GM19239 (cell line): ENCODE results near the gene RPS3.
A peak's percentile ranks its signal among the peaks of the same experiment; 100 is the strongest.
"Not testable (repeated sequence)": the region's sequence is repeated elsewhere in the genome, so short reads cannot be mapped to it uniquely, and the experiment has no call there.

Source experiments
- DNase-seq: peaks from one replicate; pipeline ENCODE4 v3.0.0; 2011; ENCODE audit warnings: low spot score; ENCODE audit not compliant: insufficient read length
- FAIRE-seq: peaks from 2 replicates; lab custom pipeline; 2011; peaks lifted over from hg19 to GRCh38; lab: Jason Lieb, UNC

RPS3 gene

DNA sequence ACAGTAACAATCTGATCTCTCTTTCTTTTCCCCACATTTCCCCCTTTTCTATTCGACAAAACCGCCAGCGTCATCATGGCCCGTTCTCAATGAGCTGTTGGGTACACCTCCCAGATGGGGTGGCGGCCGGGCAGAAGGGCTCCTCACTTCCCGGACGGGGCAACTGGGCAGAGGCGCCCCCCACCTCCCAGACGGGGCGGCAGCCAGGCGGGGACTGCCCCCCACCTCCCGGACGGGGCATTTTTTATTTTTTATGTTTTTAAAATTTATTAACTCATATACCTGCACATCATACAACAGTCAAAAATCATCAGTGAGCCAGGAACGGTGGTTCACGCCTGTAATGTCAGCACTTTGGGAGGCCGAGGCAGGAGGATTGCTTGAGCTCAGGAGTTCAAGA lies 20.5 kb upstream of the RPS3 start:
- not testable (repeated sequence) for DNase-seq, FAIRE-seq

DNA sequence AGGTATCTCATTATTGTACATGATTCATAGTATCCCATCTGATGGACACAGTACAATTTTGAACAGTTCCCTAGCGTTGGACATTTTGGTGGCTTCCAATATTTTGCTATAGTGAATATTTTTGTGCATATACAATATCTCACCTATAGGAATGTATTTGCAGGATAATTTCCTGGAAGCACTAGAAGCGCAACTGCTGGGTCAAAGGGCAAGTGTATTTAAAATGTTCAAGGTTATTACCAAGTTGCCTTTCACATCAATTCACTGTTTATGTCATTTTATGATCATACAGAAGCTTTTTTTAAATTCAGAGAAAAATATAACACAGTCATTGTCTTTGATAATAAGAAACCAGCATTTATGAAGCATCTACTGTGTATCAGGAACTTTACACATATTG lies 19.1 kb upstream of the RPS3 start:
- FAIRE-seq, result no peak

DNA sequence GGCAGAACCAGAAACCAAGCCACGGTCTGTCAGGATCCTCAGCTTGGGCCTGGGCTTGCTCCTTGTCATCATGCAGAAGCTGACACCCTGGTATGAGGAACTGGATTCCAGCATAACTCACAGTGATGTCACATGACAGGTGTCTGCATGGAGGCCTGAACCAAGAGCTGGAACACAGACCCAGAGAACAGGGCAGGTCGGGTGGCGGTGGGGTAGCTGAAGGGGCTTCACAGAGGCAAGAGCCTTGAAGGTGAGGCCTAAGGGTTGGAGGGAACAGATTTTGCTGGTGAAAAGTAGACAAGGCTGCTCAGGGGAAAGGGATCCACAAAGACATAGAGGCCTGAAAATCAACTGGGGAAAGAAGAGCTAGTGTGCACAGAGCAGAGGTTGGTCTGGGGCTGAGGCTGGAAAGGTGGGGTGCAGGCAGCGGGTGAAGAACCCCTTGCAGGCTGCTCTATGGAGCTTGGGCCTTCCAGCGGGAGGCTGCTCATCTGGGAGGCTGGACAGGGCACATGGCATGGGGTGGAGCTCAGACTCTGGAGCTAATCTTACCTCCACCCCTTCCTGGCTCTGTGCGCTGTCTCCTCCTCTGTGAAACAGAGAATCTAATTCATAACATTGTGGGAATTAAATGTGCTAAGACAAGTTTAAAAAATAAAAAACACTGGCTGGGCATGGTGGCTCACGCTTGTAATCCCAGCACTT lies 18.4 kb upstream of the RPS3 start:
- no peak for FAIRE-seq
- DNase-seq, result no peak

More for the DNA sequence above, 19.1 kb upstream of the RPS3 start:
- DNase-seq, result no peak

DNA sequence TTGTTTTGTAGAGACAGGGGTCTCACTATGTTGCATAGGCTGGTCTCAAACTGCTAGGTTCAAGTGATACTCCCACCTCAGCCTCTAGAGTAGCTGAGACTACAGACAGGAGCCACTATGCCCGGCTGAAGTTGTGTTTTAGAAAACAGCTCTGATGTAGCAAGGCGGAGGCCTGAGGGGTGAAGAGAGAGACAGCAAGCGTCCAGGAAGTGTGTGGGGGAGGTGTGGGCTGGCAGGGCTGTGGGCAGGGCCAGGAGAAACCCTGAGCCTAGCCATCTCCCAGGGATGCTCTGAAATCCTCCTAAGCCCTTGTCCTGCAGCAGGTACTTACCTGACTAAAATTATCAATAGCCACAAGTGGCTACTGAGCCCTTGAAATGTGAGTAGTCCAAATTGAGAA lies 16.1 kb upstream of the RPS3 start:
- FAIRE-seq, result no peak
- no peak for DNase-seq

DNA sequence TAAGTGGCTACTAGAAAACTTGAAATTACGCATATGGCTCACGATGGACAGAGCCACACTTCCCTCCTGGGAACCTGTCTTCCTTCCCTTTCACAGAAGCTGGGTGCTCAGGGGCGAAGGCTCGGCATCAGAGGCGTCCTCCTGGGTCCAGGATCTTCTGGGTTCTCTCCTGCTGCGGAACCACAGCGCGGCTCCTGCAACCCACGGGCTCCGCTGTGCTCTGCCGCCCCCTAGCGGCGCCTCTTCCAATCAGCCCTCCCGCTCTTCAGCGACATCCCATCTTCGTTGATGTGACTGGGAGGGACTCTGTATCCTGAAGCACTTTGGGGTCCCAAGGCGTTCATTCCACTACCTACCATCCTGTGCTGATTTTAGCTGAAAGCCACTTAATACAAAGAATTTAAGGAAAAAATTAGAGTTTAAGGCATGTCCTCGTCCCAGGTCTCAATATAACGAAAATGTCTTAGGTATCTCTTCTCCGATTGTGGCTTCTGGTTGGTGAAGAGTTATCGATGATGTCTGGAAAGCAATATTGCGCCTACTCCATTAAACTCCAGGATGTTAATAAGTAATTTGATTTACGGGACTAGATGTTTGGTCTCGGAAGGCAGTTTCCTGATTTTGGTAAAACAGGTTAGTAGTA lies 14.8 kb upstream of the RPS3 start:
- peak; percentile 78 for DNase-seq
- FAIRE-seq, result no peak

DNA sequence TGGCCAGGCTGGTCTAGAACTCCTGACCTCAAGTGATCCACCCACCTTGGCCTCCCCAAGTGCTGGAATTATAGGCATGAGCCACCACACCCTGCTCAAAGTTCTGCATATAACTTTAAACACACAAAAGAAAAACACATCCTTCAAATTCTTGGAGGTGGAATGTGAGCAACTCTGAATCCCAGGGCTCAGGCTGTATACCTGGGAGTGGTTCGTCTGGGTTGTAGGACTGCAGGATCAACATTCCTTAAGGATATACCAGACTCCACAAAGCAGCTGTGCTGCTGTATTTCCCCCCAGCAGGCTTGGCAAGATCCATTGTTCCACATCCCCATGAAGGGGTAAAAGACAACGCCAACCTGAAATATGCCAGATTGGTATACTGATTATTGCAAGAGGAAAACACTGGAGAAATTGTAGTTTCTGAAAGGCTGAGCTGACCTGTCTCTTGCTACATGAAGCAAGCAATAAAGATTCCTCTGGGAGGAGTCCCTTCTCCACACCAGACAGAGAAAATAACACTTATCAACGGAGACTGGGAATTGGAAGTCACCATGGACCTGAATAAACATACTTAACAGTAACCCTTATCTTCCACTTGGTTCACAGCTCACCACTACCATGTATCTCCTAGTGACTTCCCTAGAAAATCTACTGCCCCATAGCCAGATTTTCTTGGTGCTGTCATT lies 12.2 kb upstream of the RPS3 start:
- FAIRE-seq, result no peak
- DNase-seq, result no peak

DNA sequence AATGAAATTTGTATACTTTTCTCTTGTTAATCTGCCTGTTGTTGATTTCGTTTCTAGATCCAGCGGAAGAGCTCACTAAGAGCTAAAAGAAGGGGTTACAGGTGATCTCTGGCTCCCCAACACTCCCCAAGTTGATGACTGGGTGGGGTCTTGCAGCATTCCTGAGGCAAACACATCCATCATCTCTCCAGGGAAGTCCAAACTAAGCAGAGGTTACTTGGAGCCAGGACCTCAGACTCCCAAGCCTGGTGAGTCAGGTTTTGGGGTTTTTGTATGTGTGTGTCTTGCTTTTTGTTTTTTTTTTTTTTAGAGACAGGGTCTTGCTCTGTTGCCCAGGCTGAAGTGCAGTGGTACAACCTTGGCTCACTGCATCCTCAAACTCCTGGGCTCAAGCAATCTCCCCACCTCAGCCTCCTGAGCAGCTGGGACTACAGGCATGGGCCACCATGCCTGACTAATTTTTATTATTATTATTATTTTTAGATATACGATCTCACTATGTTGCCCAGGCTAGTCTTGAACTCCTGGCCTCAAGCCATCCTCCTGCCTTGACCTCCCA lies 11.5 kb upstream of the RPS3 start:
- DNase-seq (no peak), FAIRE-seq (no peak)

DNA sequence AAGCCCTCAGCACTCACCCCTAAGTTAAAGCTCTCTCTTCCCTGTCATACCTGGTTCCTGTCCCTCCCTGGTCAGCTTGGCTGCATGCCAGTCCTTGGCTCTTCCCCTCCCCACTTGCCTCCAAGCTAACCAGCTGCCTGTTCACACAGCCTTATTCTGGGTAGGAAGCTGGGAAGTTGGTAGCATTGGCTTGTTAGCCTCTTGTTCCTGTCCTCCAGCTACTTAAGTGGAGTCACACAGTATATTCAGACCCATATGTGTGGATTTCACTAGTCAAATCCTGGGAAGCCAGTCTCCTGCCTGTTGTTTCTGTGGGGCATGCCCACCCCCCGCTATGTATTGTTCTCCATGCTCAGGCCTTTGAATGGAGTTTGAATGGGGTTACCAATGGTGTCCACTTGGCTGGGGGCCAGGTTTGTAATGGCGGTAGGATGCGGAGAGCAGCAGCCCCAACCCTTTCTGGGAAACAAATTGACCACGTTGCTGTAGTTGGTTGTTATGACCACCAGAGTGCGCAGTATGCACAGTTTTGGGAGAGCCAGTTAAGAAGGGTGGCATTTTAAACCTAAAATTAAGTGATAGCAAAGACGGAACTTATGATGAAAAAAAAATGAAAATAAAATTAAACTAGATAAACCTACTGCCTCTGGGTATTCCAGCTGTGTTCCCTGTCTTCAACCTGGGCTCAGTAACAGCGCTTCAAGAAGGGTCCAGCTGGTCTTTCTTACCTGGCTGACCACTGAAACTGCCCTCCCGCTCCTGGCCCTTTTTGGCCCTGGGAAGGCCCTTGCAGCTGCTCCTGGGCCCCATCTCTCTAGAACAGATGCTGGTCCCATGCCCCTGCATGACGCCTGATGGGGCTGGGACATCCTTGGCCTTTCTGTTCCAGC lies 10.7 kb upstream of the RPS3 start:
- FAIRE-seq (peak; percentile 28), DNase-seq (peak; percentile 50)

DNA sequence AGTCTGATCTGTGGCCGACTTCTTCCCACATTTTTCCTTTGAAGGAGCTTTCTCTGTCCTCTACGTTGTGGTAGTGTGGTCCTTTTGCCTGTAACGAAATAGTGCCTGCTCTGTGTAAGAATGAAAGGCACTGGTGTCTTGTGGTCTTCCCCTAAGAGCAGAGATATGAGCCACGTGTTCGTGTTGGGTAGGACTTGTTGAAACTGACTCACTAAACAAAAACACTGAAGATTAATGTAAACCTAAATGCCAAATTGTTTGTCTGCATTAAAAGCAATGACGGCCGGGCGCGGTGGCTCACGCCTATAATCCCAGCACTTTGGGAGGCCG lies 10.1 kb upstream of the RPS3 start:
- FAIRE-seq (no peak), DNase-seq (no peak)

DNA sequence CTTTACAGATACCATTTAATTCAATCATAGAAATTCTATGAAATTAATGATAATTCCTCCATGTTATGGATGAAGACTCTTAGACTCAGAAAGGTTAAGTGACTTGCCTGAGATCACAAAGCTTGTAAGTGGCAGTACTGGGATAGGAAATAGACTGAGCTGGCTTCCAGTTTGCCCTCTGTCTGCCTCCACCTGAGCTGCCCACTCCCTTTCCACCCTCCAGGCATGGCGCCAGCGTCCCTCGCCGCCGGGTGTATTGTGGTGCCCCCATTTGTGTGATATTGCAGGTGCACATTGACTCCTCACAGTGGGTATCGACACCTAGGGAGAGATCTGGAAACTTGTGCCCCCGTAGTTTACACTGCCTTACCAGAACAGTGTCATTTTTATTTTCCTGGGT lies 9.4 kb upstream of the RPS3 start:
- FAIRE-seq (no peak), DNase-seq (no peak)

DNA sequence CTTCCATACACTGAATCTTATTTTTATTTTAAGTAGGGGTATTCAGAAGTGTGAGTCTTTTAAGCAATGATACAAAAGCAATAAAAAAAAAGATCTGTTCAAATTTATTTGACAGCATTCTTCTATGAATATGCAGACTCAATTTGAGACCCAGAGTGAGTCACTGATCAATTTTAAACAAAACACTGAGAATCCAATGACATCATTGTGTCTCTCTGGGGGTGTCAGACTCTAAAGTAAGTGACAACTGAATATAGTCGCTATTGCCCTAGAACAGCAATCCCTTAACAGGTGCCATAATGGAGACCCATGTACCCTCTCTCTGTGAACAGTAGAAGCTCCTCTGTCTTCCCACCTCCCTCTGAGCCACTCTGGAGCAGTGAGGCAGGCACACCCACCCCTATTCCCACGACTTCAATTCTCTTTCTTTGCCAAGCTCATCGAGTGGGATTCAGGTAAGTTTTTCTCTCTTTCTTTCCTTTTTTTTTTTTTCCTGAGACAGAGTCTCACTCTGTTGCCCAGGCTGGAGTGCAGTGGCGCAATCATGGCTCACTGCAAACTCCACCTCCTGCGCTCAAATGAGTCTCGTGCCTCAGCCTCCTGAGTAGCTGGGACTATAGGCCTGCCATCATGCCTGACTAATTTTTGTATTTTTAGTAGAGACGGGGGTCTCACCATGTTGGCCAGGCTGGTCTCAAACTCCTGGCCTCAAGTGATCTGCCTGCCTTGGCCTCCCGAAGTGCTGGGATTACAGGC lies 5.1 kb upstream of the RPS3 start:
- FAIRE-seq (no peak), DNase-seq (no peak)

DNA sequence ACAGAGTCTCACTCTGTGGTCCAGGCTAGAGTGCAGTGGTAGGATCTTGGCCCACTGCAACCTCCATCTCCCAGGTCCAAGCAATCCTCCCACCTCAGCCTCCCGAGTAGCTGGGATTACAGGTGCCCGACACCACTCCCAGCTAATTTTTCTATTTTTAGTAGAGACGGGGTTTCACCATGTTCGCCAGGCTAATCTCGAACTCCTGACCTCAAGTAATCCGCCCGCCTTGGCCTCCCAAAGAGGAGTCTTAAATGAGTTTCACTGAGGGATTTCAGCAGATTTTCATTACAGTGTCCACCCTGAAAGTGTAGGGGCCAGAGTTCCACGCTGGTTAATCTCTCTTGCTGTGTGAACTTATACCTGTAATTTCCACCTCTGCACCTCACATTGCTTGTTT lies 412 bp upstream of the RPS3 start:
- FAIRE-seq (no peak), DNase-seq (no peak)

DNA sequence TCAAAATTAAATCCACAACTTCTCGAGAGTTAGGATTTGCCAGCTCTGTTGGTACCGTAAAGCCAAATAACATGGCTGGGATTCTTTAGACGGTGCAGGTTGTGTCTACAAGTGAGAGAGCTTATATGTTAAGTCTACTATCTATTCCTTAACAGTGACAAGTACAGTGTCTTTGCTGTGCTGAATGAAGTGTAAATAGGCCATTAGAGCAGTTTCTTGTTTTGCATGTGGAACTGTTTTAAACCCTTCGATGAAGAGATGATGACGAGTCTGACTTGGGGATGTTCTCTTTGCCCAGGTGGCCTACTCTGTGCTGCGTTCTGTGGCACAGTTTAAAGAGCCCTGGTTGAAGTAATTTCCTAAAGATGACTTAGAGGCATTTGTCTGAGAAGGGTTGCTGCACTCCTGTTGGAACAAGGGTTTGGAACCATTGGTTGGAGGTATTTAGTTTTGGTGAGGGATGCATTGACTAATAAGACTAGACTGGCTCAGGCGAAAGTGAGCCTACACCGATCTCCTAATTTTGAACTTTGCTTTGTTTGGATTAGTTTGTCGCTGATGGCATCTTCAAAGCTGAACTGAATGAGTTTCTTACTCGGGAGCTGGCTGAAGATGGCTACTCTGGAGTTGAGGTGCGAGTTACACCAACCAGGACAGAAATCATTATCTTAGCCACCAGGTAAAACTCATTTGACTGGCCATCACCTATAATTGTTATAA lies 988 bp downstream of the RPS3 start:
- DNase-seq, result no peak
- FAIRE-seq, result no peak

DNA sequence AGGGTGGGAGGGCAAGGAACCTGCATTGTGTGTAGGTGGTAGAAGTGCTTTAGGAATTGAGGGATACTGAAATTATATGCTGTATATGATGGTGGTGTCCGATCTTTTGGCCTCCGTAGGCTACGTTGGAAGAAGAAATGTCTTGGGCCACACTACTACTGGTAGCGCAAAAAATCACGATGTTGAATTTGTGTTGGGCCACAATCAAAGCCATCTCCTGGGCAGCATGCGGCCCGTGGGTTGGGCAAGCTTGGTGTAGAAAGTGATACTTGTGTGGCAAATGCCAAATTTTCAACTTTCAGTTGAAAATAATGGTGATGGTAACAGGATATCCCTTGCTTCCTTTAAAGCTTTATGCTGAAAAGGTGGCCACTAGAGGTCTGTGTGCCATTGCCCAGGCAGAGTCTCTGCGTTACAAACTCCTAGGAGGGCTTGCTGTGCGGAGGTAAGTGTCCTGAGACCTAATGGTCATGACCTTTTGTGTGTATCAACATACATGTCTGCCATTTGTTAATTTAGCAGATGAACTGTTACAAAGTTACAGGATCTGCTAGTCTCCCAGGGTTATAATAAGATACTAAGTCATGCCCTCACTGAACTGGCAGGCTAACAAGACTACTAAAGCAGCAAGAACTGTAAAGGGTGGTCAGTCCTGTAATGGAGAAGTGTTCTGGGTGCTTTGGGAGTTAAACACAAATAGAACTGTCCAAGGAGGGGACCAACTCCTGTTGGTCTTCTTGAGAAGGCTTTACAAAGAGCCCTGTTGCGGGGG lies 2.9 kb downstream of the RPS3 start:
- FAIRE-seq, result no peak

DNA sequence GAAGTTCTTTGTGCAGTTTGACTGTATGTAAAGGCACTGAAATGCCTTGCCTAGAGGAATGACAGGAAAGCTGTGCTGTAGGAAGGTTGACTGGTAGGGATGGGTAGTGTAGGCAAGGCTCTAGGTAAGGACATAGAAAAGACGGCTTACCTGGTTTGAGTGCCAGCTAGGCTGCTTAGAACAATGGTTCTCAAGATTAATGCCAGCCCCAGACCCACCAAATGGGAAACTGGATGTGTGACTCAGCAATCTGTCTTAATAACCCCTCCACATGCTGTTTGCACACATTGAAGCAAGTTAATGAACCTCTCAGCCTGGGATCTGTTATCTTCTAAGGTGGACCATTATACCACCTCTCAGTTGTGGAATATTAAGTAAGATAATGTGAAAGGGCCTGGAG lies 3.7 kb downstream of the RPS3 start:
- FAIRE-seq, result no peak
- DNase-seq, result no peak

More for the DNA sequence above, 2.9 kb downstream of the RPS3 start:
- no peak for DNase-seq

DNA sequence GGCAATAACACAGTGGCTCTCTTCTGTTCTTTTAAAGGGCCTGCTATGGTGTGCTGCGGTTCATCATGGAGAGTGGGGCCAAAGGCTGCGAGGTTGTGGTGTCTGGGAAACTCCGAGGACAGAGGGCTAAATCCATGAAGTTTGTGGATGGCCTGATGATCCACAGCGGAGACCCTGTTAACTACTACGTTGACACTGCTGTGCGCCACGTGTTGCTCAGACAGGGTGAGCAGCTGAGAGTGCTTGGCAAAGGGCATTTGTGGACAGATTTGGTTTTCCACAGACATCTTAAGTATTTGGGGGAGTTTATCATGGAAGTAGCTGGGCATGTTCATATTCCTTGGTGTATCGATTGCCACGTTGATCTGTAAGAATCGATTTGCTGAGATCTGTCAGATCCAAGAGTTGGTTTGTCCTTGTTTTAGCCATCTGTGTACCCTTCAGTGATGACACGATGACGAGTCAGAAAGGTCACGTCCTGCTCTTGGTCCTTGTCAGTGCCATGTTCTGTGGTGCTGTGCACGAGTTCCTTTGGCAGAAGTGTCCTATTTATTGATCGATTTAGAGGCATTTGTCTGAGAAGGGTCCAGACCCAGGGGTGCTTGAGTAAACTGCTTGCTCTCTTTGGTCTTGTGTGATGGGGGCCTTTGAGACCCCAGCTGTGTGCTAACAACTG lies 4.8 kb downstream of the RPS3 start:
- DNase-seq (no peak), FAIRE-seq (no peak)

DNA sequence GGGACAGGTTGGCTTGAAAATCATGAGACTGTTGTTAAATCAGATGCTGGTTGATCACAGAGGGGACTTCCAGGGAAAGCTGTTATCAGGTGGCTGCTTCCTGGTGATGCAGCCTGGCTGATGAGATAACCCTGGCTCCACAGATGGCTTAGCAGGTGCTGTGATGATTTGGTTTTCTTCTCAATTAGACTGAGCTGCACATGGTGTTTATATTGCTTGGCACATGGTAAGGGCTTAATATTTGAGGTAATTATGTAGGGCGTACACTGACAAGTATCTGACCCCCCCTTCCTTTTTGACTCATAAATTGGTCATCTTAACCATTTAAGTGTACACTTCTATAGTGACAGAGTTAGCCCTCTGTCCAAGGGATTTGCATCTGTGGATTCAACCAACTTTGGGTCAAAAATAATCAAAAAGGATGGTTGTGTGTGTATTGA lies 7.0 kb downstream of the RPS3 start:
- no peak for DNase-seq

DNA sequence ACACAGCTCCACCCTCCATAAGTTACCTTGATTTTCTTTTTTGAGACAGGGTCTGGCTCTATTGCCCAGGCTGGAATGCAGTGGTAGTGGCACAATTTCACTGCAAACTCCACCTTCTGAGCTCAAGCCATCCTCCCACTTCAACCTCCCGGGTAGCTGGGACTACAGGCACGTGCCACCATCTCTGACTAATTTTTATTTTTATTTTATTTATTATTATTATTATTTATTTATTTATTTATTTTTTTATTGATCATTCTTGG lies 9.6 kb downstream of the RPS3 start:
- FAIRE-seq (no peak), DNase-seq (no peak)

More for the DNA sequence above, 7.0 kb downstream of the RPS3 start:
- FAIRE-seq, result no peak
